ENCODE data around the gene KRTAP3-3.

DNA sequence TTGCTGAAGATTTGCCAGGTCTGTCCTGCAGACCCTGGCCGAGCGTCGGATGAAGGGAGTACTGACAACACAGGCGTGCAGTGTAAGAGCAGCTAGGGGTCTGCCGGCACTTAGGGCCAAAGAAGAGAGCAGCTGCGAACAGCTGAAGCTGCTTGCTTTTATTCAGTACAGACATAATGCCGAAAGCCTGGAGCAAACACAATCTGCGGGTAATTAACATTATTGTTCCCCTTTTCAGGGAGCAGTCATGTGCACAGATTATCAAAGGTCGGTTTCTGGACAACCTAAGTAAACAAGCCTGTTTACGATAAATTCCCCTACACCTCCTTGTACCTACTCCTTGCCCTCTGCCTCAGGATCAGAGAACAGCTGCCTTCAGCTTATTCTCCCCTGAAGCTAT, 44.5 kb downstream of the KRTAP3-3 start:
- TF ChIP-seq, protein P1, sequence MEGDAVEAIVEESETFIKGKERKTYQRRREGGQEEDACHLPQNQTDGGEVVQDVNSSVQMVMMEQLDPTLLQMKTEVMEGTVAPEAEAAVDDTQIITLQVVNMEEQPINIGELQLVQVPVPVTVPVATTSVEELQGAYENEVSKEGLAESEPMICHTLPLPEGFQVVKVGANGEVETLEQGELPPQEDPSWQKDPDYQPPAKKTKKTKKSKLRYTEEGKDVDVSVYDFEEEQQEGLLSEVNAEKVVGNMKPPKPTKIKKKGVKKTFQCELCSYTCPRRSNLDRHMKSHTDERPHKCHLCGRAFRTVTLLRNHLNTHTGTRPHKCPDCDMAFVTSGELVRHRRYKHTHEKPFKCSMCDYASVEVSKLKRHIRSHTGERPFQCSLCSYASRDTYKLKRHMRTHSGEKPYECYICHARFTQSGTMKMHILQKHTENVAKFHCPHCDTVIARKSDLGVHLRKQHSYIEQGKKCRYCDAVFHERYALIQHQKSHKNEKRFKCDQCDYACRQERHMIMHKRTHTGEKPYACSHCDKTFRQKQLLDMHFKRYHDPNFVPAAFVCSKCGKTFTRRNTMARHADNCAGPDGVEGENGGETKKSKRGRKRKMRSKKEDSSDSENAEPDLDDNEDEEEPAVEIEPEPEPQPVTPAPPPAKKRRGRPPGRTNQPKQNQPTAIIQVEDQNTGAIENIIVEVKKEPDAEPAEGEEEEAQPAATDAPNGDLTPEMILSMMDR (IDR thresholded peaks at IDR 0.05 in 4 of 5, conservative IDR thresholded peaks at IDR 0.05 in 1 of 5): no peak
- TF ChIP-seq POLR2A (IDR thresholded peaks at IDR 0.05): no peak

All from gastrocnemius medialis (tissue), 4 donors.